ENCODE results near the gene ALAS1. TPM values are rescaled to one million over a fixed set of nuclear protein-coding genes. Genes with fewer than 3 reads are reported as not detected.

Gene ALAS1
- total and polyA plus RNA-seq, 2 of the 13 experiments (the other 11 are each of a cell fraction or from before 2014, with no cell fraction given): 36.0 to 43.2 TPM

- TF ChIP-seq ETS1 (CRISPR knock-in tag; IDR thresholded peaks at IDR 0.05) (peak; percentile 93; the same call in 1 of the 2 replicates), SNRNP70 (IDR thresholded peaks at IDR 0.05; ENCODE audit: low read depth, low read length) (no peak), ZNF331 (CRISPR knock-in tag; IDR thresholded peaks at IDR 0.05) (0 out of 2 replicates have a peak, but pooled peaks have one; percentile 33), ZFP82 (CRISPR knock-in tag; IDR thresholded peaks at IDR 0.05; ENCODE audit: borderline replicate concordance) (no peak; the same call in 1 of the 2 replicates), HNF1A (IDR thresholded peaks at IDR 0.05; ENCODE audit: low read depth) (no peak), HNF1A (CRISPR knock-in tag; IDR thresholded peaks at IDR 0.05; ENCODE audit: borderline replicate concordance) (peak; percentile 23; the same call in 1 of the 2 replicates), ELF3 (CRISPR knock-in tag; IDR thresholded peaks at IDR 0.05) (peak; percentile 57; the same call in 1 of the 2 replicates), ZNF629 (CRISPR knock-in tag; conservative IDR thresholded peaks at IDR 0.05) (peak; percentile 92), ATF7-NPFF (CRISPR knock-in tag; IDR thresholded peaks at IDR 0.05; ENCODE audit: low read depth) (peak; percentile 85), ZNF883 (CRISPR knock-in tag; IDR thresholded peaks at IDR 0.05; ENCODE audit: not compliant biosample characterization) (no peak), NR0B2 (CRISPR knock-in tag; IDR thresholded peaks at IDR 0.05) (peak; percentile 46; the same call in 1 of the 2 replicates), ZIK1 (CRISPR knock-in tag; IDR thresholded peaks at IDR 0.05; ENCODE audit: borderline replicate concordance, low read depth) (peak; percentile 49; the same call in 1 of the 2 replicates), ZBTB7B (CRISPR knock-in tag; IDR thresholded peaks at IDR 0.05) (peak; percentile 43; the same call in 1 of the 2 replicates), UBTF (CRISPR knock-in tag; IDR thresholded peaks at IDR 0.05) (peak; percentile 45; the same call in 1 of the 2 replicates), TARDBP (CRISPR knock-in tag; IDR thresholded peaks at IDR 0.05) (no peak), HNRNPL (IDR thresholded peaks at IDR 0.05; ENCODE audit: low read depth, low read length) (0 out of 2 replicates have a peak, but pooled peaks have one; percentile 20), KDM1A (CRISPR knock-in tag; IDR thresholded peaks at IDR 0.05) (0 out of 2 replicates have a peak, but pooled peaks have one; percentile 42)
Observed at GRCh38 chr3:52245322-52246263, 47.6 kb downstream of the ALAS1 start, which contains the start of gene PPM1M (continued).

All from HepG2 (cell line).